H9 (cell line): ENCODE results near the gene TENM3. TPM values are rescaled to one million over a fixed set of nuclear protein-coding genes. Genes with fewer than 3 reads are reported as not detected.

Experiments
- DNase-seq: peaks from one replicate; pipeline ENCODE4 v3.0.0-alpha.2; 2017
- H2AFZ ChIP-seq: one replicate; pipeline ENCODE4 v1.6.1; 2013; ENCODE audit warnings: mild to moderate bottlenecking, low read length, control low read depth, moderate library complexity
- H2AK5ac ChIP-seq: 2 replicates; pipeline ENCODE4 v1.6.1; 2013; ENCODE audit warnings: low read length, control low read depth, mixed read lengths; ENCODE audit not compliant: insufficient read length
- H2BK120ac ChIP-seq: one replicate; pipeline ENCODE4 v1.6.1; 2013; ENCODE audit warnings: low read depth, mild to moderate bottlenecking, low read length, control low read depth, inconsistent platforms; ENCODE audit not compliant: poor library complexity, severe bottlenecking
- H2BK12ac ChIP-seq: 2 replicates; pipeline ENCODE4 v1.6.1; 2013; ENCODE audit warnings: low read length, control low read depth, mixed read lengths, low read depth; ENCODE audit not compliant: insufficient read length
- H2BK15ac ChIP-seq: 2 replicates; pipeline ENCODE4 v1.6.1; 2013; ENCODE audit warnings: low read depth, low read length, control low read depth
- H2BK20ac ChIP-seq: one replicate; pipeline ENCODE4 v1.6.1; 2013; ENCODE audit warnings: low read depth, mild to moderate bottlenecking, low read length, control low read depth, inconsistent platforms; ENCODE audit not compliant: poor library complexity, severe bottlenecking
- H2BK5ac ChIP-seq: 2 replicates; pipeline ENCODE4 v1.6.1; 2013; ENCODE audit warnings: low read length, control low read depth, mixed read lengths; ENCODE audit not compliant: insufficient read length
- H3K14ac ChIP-seq: 2 replicates; pipeline ENCODE4 v1.6.1; 2013; ENCODE audit warnings: low read length, control low read depth; ENCODE audit not compliant: insufficient read depth
- H3K18ac ChIP-seq: 2 replicates; pipeline ENCODE4 v1.6.1; 2013; ENCODE audit warnings: low read depth, mild to moderate bottlenecking, mixed read lengths, low read length, control low read depth; ENCODE audit not compliant: insufficient read length
- H3K23ac ChIP-seq: 2 replicates; pipeline ENCODE4 v1.6.1; 2013; ENCODE audit warnings: low read length, control low read depth, mixed read lengths, low read depth; ENCODE audit not compliant: insufficient read length
- H3K23me2 ChIP-seq: 2 replicates; pipeline ENCODE4 v1.6.1; 2013; ENCODE audit warnings: low read depth, mild to moderate bottlenecking, mixed read lengths, low read length, control low read depth; ENCODE audit not compliant: insufficient read length, poor library complexity, severe bottlenecking
- H3K27ac ChIP-seq: 2 replicates; pipeline ENCODE4 v1.5.1; 2013; ENCODE audit warnings: low read length, control low read depth, mixed read lengths, low read depth; ENCODE audit not compliant: insufficient read length
- H3K27me3 ChIP-seq: 2 replicates; pipeline ENCODE4 v1.6.1; 2013; ENCODE audit warnings: low read length, control low read depth, inconsistent platforms; ENCODE audit not compliant: insufficient read depth
- H3K4ac ChIP-seq: 2 replicates; pipeline ENCODE4 v1.6.1; 2013; ENCODE audit warnings: low read depth, mild to moderate bottlenecking, control low read depth, inconsistent platforms, low read length, moderate library complexity
- H3K4me1 ChIP-seq: 2 replicates; pipeline ENCODE4 v1.6.1; 2013; ENCODE audit warnings: low read length, control low read depth, inconsistent platforms; ENCODE audit not compliant: insufficient read depth
- H3K4me2 ChIP-seq: 2 replicates; pipeline ENCODE4 v1.6.1; 2013; ENCODE audit warnings: low read length, control low read depth, mixed read lengths; ENCODE audit not compliant: insufficient read length, insufficient read depth
- H3K56ac ChIP-seq: 2 replicates; pipeline ENCODE4 v1.6.1; 2013; ENCODE audit warnings: low read depth, mild to moderate bottlenecking, mixed read lengths, low read length, control low read depth; ENCODE audit not compliant: insufficient read length
- H3K79me1 ChIP-seq: 2 replicates; pipeline ENCODE4 v1.6.1; 2013; ENCODE audit warnings: low read depth, mild to moderate bottlenecking, moderate library complexity, low read length, control low read depth, inconsistent platforms; ENCODE audit not compliant: insufficient read depth, poor library complexity, severe bottlenecking
- H3K79me2 ChIP-seq: 2 replicates; pipeline ENCODE4 v1.6.1; 2013; ENCODE audit warnings: low read length, control low read depth, inconsistent platforms; ENCODE audit not compliant: insufficient read depth
- H3K9ac ChIP-seq: 2 replicates; pipeline ENCODE4 v1.6.1; 2013; ENCODE audit warnings: low read length, control low read depth, mixed read lengths; ENCODE audit not compliant: insufficient read length; ENCODE audit errors: extremely low read depth
- H3K9me3 ChIP-seq: one replicate; pipeline ENCODE4 v1.6.1; 2013; ENCODE audit warnings: low read depth, low read length, inconsistent platforms; ENCODE audit not compliant: control insufficient read depth
- H3T11ph ChIP-seq: one replicate; pipeline ENCODE4 v1.6.1; 2013; ENCODE audit warnings: mild to moderate bottlenecking, low read length, control low read depth, inconsistent platforms
- H4K20me1 ChIP-seq: one replicate; pipeline ENCODE4 v1.6.1; 2013; ENCODE audit not compliant: control insufficient read depth, insufficient read length, insufficient read depth
- H4K5ac ChIP-seq: 2 replicates; pipeline ENCODE4 v1.6.1; 2013; ENCODE audit warnings: low read depth, mild to moderate bottlenecking, mixed read lengths, low read length, control low read depth; ENCODE audit not compliant: insufficient read length
- H4K8ac ChIP-seq: replicated peaks from 2 replicates; pipeline ENCODE4 v1.6.1; 2013; ENCODE audit warnings: low read length, control low read depth, mixed read lengths, low read depth; ENCODE audit not compliant: insufficient read length
- H4K91ac ChIP-seq: 2 replicates; pipeline ENCODE4 v1.6.1; 2013; ENCODE audit warnings: low read depth, mild to moderate bottlenecking, moderate library complexity, mixed read lengths, low read length, control low read depth; ENCODE audit not compliant: insufficient read length
- H3K27ac Mint-ChIP-seq, 3 experiments: 2 replicates in 2 of 3; 3 replicates in 1 of 3; pipeline ENCODE4 v1.8.0; 2020 to 2021; ENCODE audit warnings: mixed read lengths in 3 of 3, mild to moderate bottlenecking in 1 of 3, moderate library complexity in 1 of 3
- H3K27me3 Mint-ChIP-seq: 2 replicates; pipeline ENCODE4 v1.8.0; 2021; ENCODE audit warnings: low read depth, mild to moderate bottlenecking, moderate library complexity, mixed read lengths
- H3K36me3 Mint-ChIP-seq, 3 experiments: 2 replicates in 2 of 3; 3 replicates in 1 of 3; pipeline ENCODE4 v1.8.0; 2020 to 2021; ENCODE audit warnings: low read depth in 3 of 3, mixed read lengths in 3 of 3; ENCODE audit not compliant: insufficient read depth in 1 of 3
- H3K4me1 Mint-ChIP-seq, 2 experiments: 2 replicates each; pipeline ENCODE4 v1.8.0; 2020; ENCODE audit warnings: mixed read lengths in 2 of 2
- H3K4me3 Mint-ChIP-seq, 2 experiments: 2 replicates in 1 of 2; 3 replicates in 1 of 2; pipeline ENCODE4 v1.8.0; 2020 to 2021; ENCODE audit warnings: mild to moderate bottlenecking in 2 of 2, mixed read lengths in 2 of 2, moderate library complexity in 1 of 2
- H3K9me3 Mint-ChIP-seq, 2 experiments: 2 replicates in 1 of 2; 3 replicates in 1 of 2; pipeline ENCODE4 v1.8.0; 2020; ENCODE audit warnings: mild to moderate bottlenecking in 2 of 2, mixed read lengths in 2 of 2, moderate library complexity in 1 of 2
- CTCF ChIP-seq: fragments of 200-600 bp; sonication (generic); conservative IDR thresholded peaks from 3 replicates; pipeline ENCODE4 v1.8.0; 2021; ENCODE audit warnings: antibody characterized with exemption, mild to moderate bottlenecking
- WGBS: extraction: QIAGEN DNeasy Blood & Tissue Kit; methylation state at CpG from one replicate; pipeline ENCODE4 v1.1.7; 2013; ENCODE audit warnings: missing lambda C conversion rate, low lambda C conversion rate, mixed read lengths; ENCODE audit not compliant: insufficient read length; ENCODE audit errors: extremely low coverage; 5-methylcytosine and 5-hydroxymethylcytosine counted together
- total RNA-seq: library from RNA; stranded (reverse); gene quantifications from 2 replicates; pipeline ENCODE4 v1.2.1, GENCODE V29; 2021

TENM3 gene
- total RNA-seq, 1 experiment from 2014 or later = 49.6 TPM

- no peak overlapping the region for H2BK15ac ChIP-seq
- H3K36me3 Mint-ChIP-seq = peaks cover 0 to 4% (median 2%) of the 10 kb centered on the region in 3 experiments; a peak in 4 of 7 replicates
- H3K4me1 ChIP-seq = peaks cover 13% of the 10 kb centered on the region; the same call in 1 of the 2 replicates
- no peak overlapping the region for H3K18ac ChIP-seq
- H3K27me3 ChIP-seq = no peaks in the 10 kb centered on the region
- H4K8ac ChIP-seq = no peak overlapping the region
- no peak overlapping the region for H3K27ac ChIP-seq
- H3K9ac ChIP-seq = no peak overlapping the region
- no peaks in the 10 kb centered on the region for H3K9me3 Mint-ChIP-seq
- peaks cover 66 to 72% of the 10 kb centered on the region in 2 experiments for H3K4me1 Mint-ChIP-seq
- no peaks in the 10 kb centered on the region for H4K20me1 ChIP-seq
- no peak overlapping the region for H2AFZ ChIP-seq
- no peak overlapping the region for H2BK12ac ChIP-seq
- H3K4ac ChIP-seq = no peak overlapping the region
- H4K91ac ChIP-seq = no peak overlapping the region
- H3K56ac ChIP-seq = no peak overlapping the region
- no peaks in the 10 kb centered on the region; the same call in 1 of the 2 replicates for H3K79me2 ChIP-seq
- no peak overlapping the region for H3K4me3 Mint-ChIP-seq
- no peak overlapping the region for H3K23ac ChIP-seq
- H3K27me3 Mint-ChIP-seq = no peaks in the 10 kb centered on the region
- no peak for DNase-seq
- H3K79me1 ChIP-seq = peaks cover 2% of the 10 kb centered on the region
- no CpG with 5 or more reads among the region's 6 CpGs for WGBS
- no peak overlapping the region for H3K4me2 ChIP-seq
- no peak for TF ChIP-seq CTCF
- H4K5ac ChIP-seq = no peak overlapping the region
- no peak overlapping the region for H3K27ac Mint-ChIP-seq
- H2BK20ac ChIP-seq = no peak overlapping the region
- no peak overlapping the region for H2BK5ac ChIP-seq
- H3T11ph ChIP-seq = no peak overlapping the region
- H2AK5ac ChIP-seq = no peak overlapping the region
- H3K14ac ChIP-seq = no peak overlapping the region
- no peak overlapping the region for H2BK120ac ChIP-seq
- H3K9me3 ChIP-seq = no peaks in the 10 kb centered on the region
- no peaks in the 10 kb centered on the region for H3K23me2 ChIP-seq
Observed at GRCh38 chr4:182208526-182209050, 34.6 kb upstream of the TENM3 start.
